CD4-positive, alpha-beta T cell treated with Interleukin-1 beta for 1 hour (primary cell): Measurements from ENCODE around the gene SPATA6.
"Not testable (repeated sequence)": the region's sequence is repeated elsewhere in the genome, so short reads cannot be mapped to it uniquely, and the experiment has no call there.

ENCODE experiments used
- DNase-seq, 2 donors: peaks; one replicate each; pipeline ENCODE4 v3.0.0-alpha.2; 2020 to 2022

Gene SPATA6

GRCh38 chr1:48450505-48450904 is 21.5 kb downstream of the SPATA6 start:
- no peak for DNase-seq

DNA sequence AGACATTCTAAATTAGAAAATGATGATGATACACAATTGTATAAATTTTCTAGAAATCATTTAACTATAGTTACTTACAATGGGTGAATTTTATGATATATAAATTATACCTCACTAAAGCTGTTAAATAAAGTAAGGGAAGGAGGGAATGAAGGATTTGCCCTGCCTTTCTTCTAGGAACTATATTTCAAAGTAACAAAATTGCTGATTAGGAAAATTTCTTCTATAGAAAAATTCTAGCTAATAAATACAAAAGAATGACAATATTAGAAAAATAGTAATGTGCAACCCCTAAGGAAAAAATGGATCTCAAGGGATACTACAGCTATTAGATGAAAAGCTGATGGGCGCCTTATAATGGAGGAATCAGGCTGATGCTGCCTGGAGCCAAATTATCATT is 23.1 kb downstream of the SPATA6 start:
- DNase-seq, result no peak

DNA sequence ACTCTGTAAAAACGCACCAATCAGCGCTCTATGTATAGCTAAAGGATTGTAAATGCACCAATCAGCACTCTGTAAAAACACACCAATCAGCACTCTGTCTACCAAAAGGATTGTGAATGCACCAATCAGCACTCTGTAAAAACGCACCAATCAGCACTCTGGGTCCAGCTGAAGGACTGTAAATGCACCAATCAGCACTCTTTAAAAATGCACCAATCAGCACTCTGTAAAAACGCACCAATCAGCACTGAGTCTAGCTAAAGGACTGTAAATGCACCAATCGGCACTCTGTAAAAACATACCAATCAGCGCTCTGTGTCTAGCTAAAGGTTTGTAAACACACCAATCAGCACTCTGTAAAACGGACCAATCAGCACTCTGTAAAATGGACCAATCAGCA is 27.8 kb downstream of the SPATA6 start:
- not testable (repeated sequence) for DNase-seq

GRCh38 chr1:48442864-48443619 is 29.0 kb downstream of the SPATA6 start:
- DNase-seq, result no peak

DNA sequence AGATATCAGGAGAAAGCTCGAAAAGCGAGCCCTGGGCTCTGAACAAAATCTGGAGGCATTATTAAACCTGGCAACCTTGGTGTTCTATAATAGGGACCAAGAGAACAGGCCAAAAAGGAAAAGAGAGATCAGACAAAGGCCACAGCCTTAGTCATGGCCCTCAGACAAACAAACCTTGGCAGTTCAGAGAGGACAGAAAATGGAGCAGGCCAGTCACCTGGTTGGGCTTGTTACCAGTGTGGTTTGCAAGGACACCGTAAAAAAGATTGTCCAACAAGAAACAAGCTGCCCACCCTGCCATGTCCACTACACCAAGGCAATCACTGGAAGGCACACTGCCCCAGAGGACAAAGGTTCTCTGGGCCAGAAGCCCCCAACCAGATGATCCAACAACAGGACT is 31.2 kb downstream of the SPATA6 start:
- DNase-seq, result not testable (repeated sequence)

GRCh38 chr1:48439380-48439779 is 32.6 kb downstream of the SPATA6 start:
- no peak for DNase-seq

- DNase-seq, result not testable (repeated sequence)
Observed at GRCh38 chr1:48437379-48437778, 34.6 kb downstream of the SPATA6 start.

GRCh38 chr1:48435312-48436002 is 36.5 kb downstream of the SPATA6 start:
- not testable (repeated sequence) for DNase-seq

- no peak for DNase-seq
Observed at GRCh38 chr1:48430832-48431231, 41.2 kb downstream of the SPATA6 start.

DNA sequence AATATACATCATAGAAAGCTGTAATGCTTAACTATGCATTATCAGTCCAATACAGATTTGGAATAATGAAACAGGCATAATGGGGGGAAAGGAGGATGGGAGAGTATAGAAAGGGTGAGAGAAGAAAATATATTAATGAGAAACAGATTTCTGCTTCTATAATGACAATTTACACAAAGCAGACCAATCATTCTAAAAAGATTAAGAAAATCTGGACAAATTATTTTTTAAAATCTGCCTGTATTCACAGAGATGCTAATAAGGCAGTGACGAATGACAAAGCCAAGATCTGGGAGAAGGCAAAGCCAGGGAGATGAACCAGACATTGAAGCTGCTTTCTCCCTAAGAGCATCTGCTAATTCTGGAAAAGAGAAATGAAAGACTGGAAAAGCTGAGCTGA is 50.0 kb downstream of the SPATA6 start:
- no peak for DNase-seq

DNA sequence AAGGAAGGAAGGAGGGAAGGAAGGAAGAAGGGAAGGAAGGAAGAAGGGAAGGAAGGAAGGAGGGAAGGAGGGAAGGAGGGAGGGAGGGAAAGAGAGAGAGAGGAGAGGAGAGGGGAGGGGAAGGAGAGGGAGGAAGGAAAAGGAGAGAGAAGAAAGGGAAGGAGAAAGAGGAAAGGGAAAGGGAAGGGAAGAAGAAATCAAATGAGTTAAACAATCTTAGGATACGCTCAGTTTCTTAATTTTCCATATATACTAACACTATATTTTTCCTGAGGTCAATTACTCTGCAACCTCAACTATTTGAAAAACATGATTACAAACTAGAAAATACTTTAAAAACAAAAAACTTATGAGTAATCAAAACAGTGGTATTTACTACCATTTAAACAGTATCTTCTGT is 53.3 kb downstream of the SPATA6 start:
- no peak for DNase-seq

DNA sequence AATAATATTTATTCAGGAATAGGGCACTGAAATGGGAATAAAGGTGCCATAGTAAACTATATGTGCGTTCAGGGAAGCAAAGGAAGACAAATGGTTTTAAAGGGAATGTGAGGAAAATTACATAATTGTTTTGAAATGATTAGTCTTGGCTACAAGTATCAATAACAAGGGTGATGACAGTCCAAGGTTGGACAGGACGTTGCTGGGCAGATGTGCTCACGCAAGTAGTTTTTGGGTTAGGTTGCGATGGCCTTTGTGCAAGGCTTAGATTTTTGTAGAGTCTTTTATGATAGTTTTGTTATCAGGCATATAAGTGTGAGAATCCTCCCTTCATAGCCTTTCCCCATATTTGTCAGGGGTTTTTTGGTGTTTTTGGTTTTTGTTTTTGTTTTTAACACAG is 57.0 kb downstream of the SPATA6 start:
- DNase-seq, result no peak

- no peak for DNase-seq
Observed at GRCh38 chr1:48414264-48414663, 57.7 kb downstream of the SPATA6 start.

- DNase-seq, result no peak
Observed at GRCh38 chr1:48405940-48406339, 66.1 kb downstream of the SPATA6 start.

DNA sequence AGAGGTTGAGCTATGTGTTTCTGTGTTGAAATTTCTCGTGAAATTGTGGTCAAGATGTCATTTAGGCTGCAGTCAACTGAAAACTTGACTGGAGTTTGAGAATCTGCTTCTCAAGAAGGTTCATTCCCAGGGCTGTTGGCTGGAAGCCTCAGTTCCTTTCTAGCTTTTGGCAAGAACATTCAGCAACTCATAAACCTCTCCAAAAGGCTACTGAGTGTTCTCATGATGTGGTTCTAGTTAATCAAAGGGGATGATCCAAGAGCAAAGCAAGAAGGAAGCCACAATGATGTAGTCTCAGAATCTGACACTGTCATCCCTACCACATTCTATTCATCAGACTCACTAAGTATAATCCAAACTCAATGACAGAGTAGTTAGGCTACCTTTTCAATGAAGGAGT is 66.6 kb downstream of the SPATA6 start:
- DNase-seq, result no peak

DNA sequence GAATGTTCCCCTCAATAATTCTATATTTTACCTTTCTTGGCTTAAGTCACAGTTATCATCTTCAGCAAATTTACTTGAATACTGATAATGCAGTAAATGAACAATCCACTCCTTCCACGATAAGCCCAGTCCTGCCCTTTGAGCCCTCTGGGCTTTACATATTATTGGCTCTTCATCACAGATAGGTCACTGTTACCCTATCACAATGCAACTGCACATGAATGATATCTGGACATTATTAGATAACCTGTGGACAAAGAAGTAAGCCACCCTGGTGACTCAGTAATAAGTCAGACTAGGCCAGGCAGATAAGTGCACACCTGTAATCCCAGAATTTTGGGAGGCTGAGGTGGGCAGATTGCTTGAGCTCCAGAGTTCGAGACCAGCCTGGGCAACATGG is 69.4 kb downstream of the SPATA6 start:
- no peak for DNase-seq

DNA sequence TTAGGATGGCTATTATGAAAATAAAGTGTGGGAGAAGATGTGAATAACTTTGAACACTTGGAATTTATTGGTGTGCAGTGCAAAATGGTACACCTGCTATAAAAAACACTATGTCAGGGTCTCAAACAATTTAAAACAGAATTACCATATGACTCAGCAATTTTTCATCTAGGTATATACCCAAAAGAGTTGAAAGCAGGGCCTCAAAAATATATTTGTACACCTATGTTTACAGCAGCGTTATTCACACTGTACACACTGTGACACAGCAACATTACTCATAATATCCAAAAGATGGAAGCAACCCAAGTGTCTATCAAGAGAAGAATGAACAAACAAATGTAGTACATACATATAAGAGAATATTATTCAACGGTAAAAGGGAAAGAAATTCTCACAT is 75.8 kb downstream of the SPATA6 start:
- DNase-seq, result no peak

GRCh38 chr1:48391926-48392325 is 80.1 kb downstream of the SPATA6 start:
- no peak for DNase-seq

DNA sequence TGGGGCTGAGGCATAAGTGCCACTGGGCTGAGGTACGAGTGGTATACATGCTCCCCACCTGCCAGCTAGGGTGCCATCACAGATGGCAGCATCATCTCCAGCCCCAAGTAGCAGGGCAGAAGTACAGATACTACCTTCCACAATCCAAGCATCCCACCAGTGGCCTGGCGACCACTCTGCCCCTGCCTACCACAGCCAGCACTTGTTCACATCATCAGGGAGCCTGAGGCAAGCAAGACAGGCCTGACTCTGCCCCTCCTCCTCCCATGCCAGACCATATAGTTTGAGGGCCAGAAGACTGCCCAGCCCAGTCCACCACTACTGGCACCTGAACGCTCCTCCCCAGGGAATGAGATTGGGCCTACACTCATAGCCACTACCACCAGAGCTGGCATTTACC is 84.6 kb downstream of the SPATA6 start:
- DNase-seq, result no peak

DNA sequence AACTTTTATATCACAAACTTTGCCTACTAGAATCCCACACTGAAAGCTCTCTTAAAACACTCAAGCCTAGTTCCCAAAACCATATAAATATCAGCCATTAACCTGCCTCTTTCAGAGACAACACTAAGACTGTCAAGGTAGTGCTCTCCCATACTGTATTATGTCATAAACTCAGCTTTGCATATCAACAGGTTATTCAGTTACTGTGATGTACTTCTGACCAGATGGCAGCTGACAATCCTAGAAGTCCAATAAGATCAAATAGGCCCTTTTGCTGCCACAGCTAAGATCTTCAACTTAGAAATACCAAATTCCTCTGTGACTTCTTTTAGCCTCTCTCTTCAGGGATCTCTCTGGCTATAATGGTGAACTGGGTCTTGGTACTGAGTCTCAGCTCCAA is 97.2 kb downstream of the SPATA6 start:
- DNase-seq, result no peak

DNA sequence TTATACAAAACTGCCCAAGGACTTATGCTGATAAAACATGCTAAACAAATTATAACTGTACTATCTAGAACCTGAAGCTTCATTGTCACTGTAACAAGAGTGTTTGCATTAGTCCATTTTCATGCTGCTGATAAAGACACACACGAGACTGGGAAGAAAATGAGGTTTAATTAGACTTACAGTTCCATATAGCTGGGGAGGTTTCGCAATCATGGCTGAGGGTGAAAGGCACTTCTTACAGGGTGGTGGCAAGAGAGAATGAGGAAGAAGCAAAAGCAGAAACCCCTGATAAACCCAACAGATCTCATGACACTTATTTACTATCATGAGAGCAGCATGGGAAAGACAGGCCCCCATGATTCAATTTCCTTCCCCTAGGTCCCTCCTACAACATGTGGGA is 100.4 kb downstream of the SPATA6 start:
- DNase-seq, result no peak

- no peak for DNase-seq
Observed at GRCh38 chr1:48362901-48363300, 109.1 kb downstream of the SPATA6 start.

GRCh38 chr1:48356901-48357300 is 115.1 kb downstream of the SPATA6 start:
- no peak for DNase-seq

GRCh38 chr1:48344373-48344772 is 127.6 kb downstream of the SPATA6 start:
- DNase-seq, result no peak

DNA sequence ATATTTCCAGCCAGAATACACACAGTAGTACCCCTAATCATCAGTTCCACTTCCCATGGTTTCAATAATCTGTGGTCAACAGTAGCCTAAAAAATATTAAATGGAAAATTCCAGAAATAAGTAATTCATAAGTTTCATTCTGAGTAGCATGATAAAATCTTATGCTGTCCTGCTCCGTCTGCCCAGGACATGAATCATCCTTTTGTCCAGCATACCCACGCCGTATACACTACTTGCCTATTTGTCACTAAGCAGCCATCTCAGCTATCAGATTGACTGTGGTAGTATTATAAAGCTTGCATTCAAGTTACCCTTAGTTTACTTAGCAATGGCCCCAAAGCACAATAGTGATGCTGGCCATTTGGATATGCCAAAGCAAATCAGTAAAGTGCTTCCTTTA is 130.8 kb downstream of the SPATA6 start:
- no peak for DNase-seq
